GM12878 (cell line): ENCODE results near the gene ARMC2.

Experiments used
- CTCF ChIP-seq, 3 experiments: IDR thresholded peaks in 2 of 3; conservative IDR thresholded peaks in 1 of 3; 2 replicates each; pipeline ENCODE4 v1.5.1; 2011; ENCODE audit warnings: low read depth in 3 of 3, low read length in 3 of 3, mild to moderate bottlenecking in 3 of 3, control low read depth in 2 of 3, moderate library complexity in 2 of 3, inconsistent platforms in 1 of 3, mixed read lengths in 1 of 3; ENCODE audit not compliant: control insufficient read depth in 2 of 3, insufficient read depth in 1 of 3; ENCODE audit errors: extremely low read depth in 1 of 3
- E2F4 ChIP-seq: IDR thresholded peaks from 2 replicates; pipeline ENCODE4 v1.6.1; 2012; ENCODE audit warnings: low read depth, low read length, improper control_type of control experiment
- FOXM1 ChIP-seq: IDR thresholded peaks from 2 replicates; pipeline ENCODE4 v1.6.1; 2012; ENCODE audit warnings: low read depth, mild to moderate bottlenecking, inconsistent platforms, low read length, moderate library complexity
- MEF2A ChIP-seq: IDR thresholded peaks from 2 replicates; pipeline ENCODE4 v1.6.1; 2011; ENCODE audit warnings: low read depth, mild to moderate bottlenecking, low read length, moderate library complexity; ENCODE audit not compliant: insufficient read depth
- NR2C1 ChIP-seq: fragments of 450-650 bp; IDR thresholded peaks from 2 replicates; pipeline ENCODE4 v1.6.1; 2017; ENCODE audit warnings: antibody characterized with exemption, mild to moderate bottlenecking, moderate library complexity
- POLR2AphosphoS5 ChIP-seq: IDR thresholded peaks from 2 replicates; pipeline ENCODE4 v1.6.1; 2011; ENCODE audit warnings: mild to moderate bottlenecking, low read length, inconsistent platforms
- POU2F2 ChIP-seq: IDR thresholded peaks from 3 replicates; pipeline ENCODE4 v1.6.1; 2011; ENCODE audit warnings: low read depth, mild to moderate bottlenecking, low read length, borderline replicate concordance
- TCF12 ChIP-seq: IDR thresholded peaks from 2 replicates; pipeline ENCODE4 v1.6.1; 2011; ENCODE audit warnings: low read depth, mild to moderate bottlenecking, low read length

GRCh38 chr6:108922499-108922898 is 74.3 kb downstream of the ARMC2 start:
- no peak for TF ChIP-seq NR2C1
- no peak for TF ChIP-seq POLR2AphosphoS5
- TF ChIP-seq FOXM1, result no peak
- no peak for TF ChIP-seq POU2F2
- no peak for TF ChIP-seq MEF2A
- no peak for TF ChIP-seq E2F4
- TF ChIP-seq TCF12, result no peak
- TF ChIP-seq CTCF (IDR thresholded peaks at IDR 0.05 in 2 of 3, conservative IDR thresholded peaks at IDR 0.05 in 1 of 3; ENCODE audit: control insufficient read depth in 2 of 3, extremely low read depth in 1 of 3, insufficient read depth in 1 of 3, low read depth in 3 of 3, low read length in 3 of 3), result no peak
